Cardiac fibroblast (primary cell): ENCODE data around the gene KCNJ16.

Experiments used
- DNase-seq, 2 donors: peaks; one replicate each; pipeline versions ENCODE4 v3.0.0 to v3.0.0-alpha.2; 2010; ENCODE audit warnings: low read depth in 2 of 2
- H3K4me3 ChIP-seq, 2 donors: replicated peaks in 1 of 2; 1 replicate in 1 of 2; 2 replicates in 1 of 2; pipeline ENCODE4 v1.5.1; 2011; ENCODE audit warnings: low read depth in 2 of 2, low read length in 2 of 2, mild to moderate bottlenecking in 2 of 2, moderate library complexity in 1 of 2
- TF ChIP-seq, protein P1 (sequence below): IDR thresholded peaks from one replicate; pipeline ENCODE4 v1.5.1; 2011; ENCODE audit warnings: low read depth, mild to moderate bottlenecking, low read length, inconsistent platforms

The KCNJ16 gene

GRCh38 chr17:70173681-70174080, 98.7 kb downstream of the KCNJ16 start:
- H3K4me3 ChIP-seq, result no peak overlapping the region
- TF ChIP-seq, protein P1, sequence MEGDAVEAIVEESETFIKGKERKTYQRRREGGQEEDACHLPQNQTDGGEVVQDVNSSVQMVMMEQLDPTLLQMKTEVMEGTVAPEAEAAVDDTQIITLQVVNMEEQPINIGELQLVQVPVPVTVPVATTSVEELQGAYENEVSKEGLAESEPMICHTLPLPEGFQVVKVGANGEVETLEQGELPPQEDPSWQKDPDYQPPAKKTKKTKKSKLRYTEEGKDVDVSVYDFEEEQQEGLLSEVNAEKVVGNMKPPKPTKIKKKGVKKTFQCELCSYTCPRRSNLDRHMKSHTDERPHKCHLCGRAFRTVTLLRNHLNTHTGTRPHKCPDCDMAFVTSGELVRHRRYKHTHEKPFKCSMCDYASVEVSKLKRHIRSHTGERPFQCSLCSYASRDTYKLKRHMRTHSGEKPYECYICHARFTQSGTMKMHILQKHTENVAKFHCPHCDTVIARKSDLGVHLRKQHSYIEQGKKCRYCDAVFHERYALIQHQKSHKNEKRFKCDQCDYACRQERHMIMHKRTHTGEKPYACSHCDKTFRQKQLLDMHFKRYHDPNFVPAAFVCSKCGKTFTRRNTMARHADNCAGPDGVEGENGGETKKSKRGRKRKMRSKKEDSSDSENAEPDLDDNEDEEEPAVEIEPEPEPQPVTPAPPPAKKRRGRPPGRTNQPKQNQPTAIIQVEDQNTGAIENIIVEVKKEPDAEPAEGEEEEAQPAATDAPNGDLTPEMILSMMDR, result no peak
- DNase-seq, result no peak

DNA sequence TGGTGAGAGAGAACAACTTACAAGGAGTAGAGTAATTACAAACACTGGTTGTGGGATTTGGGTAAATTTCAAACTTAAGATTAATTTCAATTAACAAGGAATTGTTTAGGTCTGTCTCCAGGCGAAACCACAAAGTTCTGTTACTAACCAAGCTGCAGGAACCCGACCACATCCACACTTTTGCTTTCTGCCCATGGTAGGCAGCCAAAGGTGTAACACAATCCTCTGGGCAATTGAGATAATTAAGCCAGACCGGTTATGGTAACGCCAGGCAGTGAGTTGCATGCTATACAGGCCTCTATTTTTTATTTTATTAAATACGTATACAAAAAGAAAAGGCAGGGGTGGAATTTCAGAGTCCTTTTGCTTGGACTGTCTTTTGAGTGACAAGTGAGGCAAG, 106.4 kb downstream of the KCNJ16 start:
- no peak overlapping the region for H3K4me3 ChIP-seq
- TF ChIP-seq, protein P1, result no peak
- DNase-seq, result no peak

DNA sequence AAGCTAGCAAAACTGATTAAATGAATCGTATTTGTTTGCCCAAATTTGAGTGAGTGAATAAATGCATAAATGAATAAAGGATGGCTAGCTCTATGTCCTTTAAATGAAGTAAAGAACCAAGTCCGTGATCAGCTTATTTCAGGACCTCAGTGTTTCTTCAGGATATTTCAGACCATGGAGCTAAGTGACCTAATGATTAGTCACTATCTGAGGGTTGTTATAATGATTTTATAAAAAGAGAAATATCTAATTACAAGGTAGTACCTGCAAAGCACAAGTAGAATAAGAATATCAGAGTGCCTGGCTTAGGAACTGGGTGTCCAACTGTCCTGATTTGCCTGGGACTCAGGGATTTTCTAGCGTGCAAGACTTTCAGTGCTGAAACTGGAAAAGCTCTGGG, 106.8 kb downstream of the KCNJ16 start:
- peak in 1 of 2 donors; percentile 36 for DNase-seq
- H3K4me3 ChIP-seq, result no peak overlapping the region
- TF ChIP-seq, protein P1, result no peak

DNA sequence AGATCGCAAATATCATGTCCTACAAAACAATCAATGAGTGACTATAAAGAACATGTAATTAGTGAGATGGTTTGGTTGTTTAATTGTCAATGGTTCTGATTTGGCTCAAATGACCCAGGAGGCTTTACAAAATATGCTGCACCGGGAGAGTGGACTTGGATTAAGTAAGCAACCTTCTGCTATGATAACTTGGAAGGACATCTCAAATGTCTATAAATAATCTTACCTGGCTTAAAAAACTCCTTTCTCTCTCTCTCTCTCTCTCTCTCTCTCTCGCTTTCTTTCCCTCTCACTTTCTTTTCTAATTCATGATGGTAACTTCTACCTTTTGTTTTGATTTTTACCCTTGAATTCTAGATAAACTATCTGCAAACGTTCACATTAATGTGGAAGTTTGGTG, 108.5 kb downstream of the KCNJ16 start:
- no peak overlapping the region for H3K4me3 ChIP-seq
- TF ChIP-seq, protein P1, result no peak
- no peak for DNase-seq

GRCh38 chr17:70184207-70184606, 109.2 kb downstream of the KCNJ16 start:
- TF ChIP-seq, protein P1, result no peak
- no peak overlapping the region for H3K4me3 ChIP-seq
- no peak for DNase-seq

DNA sequence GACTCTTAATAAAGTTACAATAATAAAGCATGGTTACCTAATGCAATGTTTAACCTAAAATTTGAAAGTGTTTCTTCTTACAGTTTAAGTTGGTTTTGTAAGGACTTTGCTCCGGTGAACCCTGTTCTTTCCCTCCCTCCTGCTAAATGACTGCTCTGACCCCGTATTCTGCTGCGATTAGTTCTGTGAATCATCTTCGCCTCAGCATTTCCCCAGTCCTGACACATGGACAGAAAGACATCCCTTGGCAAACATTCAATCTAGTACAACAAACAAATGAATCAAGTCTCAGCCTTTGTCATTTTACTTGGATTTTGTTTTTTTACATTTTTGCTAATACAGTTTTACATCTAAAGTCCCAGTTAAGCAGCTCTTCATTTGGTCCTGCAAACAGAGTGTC, 109.7 kb downstream of the KCNJ16 start:
- H3K4me3 ChIP-seq, result no peak overlapping the region
- TF ChIP-seq, protein P1, result no peak
- peak; percentile 18 to 87 for DNase-seq
